Right ventricle myocardium inferior (tissue), 1 donor: Measurements from ENCODE around the gene OR2W3. TPM values are rescaled to one million over a fixed set of nuclear protein-coding genes. Genes with fewer than 3 reads are reported as not detected.
"Not testable (repeated sequence)": the region's sequence is repeated elsewhere in the genome, so short reads cannot be mapped to it uniquely, and the experiment has no call there.

ENCODE experiments used
- ATAC-seq: fragments of 200-7000 bp; cut with Tn5 transposase; one replicate; pipeline ENCODE4 v1.9.1; 2020; ENCODE audit warnings: mild to moderate bottlenecking, moderate library complexity
- DNase-seq: peaks from one replicate; pipeline ENCODE4 v3.0.0; 2021; ENCODE audit errors: missing footprints
- intact Hi-C: fragments of 100-400 bp; cut with DNase I; formaldehyde crosslinking; loops from one replicate; pipeline ENCODE4 v1.11.0; 2022
- total RNA-seq: library from RNA; stranded (reverse); fragmentation: NEBNext Ultra II Directional; extraction: Animal tissue kit (Norgen Biotek cat#: 25700); gene quantifications from one replicate; pipeline ENCODE4 v1.2.1, GENCODE V29; 2021
- donor health status: DM: no; HTN: yes; CAD: no; lungs with severe emphysema.

OR2W3 gene
- total RNA-seq, 1 donor from 2014 or later, result not detected

GRCh38 chr1:247908766-247909165 lies 13.4 kb downstream of the OR2W3 start:
- no peak for ATAC-seq
- intact Hi-C loops, result no loop called here

GRCh38 chr1:247913786-247914185 lies 18.4 kb downstream of the OR2W3 start:
- intact Hi-C loops, result no loop called here
- DNase-seq (no peak), ATAC-seq (no peak)

More at GRCh38 chr1:247908766-247909165, 13.4 kb downstream of the OR2W3 start:
- no peak for DNase-seq

- DNase-seq (no peak), ATAC-seq (no peak)
- intact Hi-C loops, result no loop called here
These were observed 19.7 kb downstream of the OR2W3 start for GRCh38 chr1:247914941-247915662.

DNA sequence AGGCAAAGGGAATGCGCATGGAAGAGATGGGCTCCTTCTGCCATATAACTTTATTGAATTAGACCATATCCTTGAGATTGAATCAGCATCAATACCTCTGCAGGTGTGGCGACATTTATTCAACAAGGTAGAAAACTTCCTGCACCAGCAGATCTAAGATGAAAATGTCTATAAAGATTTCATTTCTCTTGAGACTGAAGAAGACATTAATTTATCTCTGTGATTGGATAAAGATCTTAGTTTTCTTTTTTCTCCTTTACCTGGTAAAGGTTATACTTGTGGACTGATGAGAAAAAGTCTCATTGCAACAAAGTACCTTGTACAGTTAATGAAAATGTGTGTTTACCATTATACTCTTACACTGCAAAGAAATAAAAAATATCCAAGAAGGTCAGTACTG lies 24.6 kb downstream of the OR2W3 start, which contains the start of gene OR2T8:
Gene OR2T8 (plus strand): TSS at position 301 of the 400 bp plus-strand sequence. CDS start 766 bp downstream, outside the sequence.
- DNase-seq (no peak), ATAC-seq (no peak)
- intact Hi-C loops, result no loop called here

DNA sequence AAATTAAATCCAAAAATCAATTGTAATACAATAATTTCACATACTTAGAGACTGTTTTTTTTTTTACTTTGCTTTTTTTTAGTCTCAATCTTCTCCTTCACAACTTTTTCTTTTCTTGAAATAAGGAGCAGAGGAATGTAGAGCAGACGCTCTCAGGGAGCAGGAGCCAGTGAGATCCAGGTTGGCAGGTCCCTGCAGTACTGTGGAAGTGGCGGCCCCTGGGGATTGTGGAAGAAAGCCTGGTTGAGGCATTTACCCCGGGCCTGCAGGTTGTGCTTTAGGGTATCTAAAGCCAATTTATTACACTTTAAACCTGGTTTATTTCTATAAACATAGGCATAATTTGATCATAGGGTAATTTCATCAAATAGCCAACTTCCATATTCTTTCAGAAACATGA lies 28.6 kb downstream of the OR2W3 start:
- no peak for DNase-seq
- ATAC-seq, result no peak
- intact Hi-C loops, result no loop called here

- intact Hi-C loops, result no loop called here
- no peak for ATAC-seq
- DNase-seq, result no peak
These were observed 29.5 kb downstream of the OR2W3 start, which contains the start of gene OR2AJ1 for GRCh38 chr1:247924868-247925267. Gene OR2AJ1, plus strand, starts transcription at chr1:247924889. Its CDS starts 8,880 bp downstream, at chr1:247933769.

- intact Hi-C loops, result no loop called here
- ATAC-seq (no peak), DNase-seq (no peak)
These were observed 38.6 kb downstream of the OR2W3 start for GRCh38 chr1:247933989-247934388.

DNA sequence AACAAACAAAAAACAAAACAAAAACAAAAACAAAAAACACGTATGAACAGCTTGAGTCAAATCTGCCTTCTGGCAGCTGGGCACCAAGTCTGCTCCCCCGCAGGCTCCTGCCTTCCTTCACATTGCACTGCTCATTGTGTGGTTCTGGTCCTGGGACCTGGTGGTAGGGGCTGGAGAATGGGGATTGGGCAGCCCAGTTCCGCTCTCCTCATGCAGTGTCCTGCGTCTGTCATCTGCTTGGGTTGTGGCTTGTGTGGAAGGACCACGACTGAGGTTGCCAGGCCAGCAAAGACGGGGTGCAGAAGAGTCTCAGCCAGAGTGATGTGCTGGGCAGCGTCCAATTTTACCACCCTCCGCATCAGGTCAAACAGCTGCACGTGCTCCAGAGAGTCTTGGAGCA lies 40.4 kb downstream of the OR2W3 start:
- intact Hi-C loops, result no loop called here
- no peak for ATAC-seq
- DNase-seq, result no peak

DNA sequence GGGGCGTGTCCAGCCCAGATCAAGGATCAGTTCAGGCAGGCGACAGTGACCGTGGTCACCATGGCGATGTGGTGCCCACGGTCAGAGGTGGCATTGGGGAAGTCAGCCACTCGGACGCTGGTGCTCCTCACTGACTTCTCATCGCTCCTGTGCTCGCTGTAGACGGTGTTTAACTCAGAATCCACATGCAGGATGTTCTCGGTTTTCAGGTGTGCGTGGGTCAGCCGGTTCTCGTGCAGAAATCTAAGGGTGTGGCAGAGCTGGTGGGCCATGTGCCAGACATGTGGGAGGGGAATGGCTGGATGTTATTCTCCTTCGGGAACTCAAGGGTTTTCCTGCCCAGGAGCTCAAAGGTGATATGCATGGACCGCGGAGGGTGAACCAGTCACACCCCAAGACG lies 41.0 kb downstream of the OR2W3 start:
- no peak for DNase-seq
- no peak for ATAC-seq
- intact Hi-C loops, result no loop called here

DNA sequence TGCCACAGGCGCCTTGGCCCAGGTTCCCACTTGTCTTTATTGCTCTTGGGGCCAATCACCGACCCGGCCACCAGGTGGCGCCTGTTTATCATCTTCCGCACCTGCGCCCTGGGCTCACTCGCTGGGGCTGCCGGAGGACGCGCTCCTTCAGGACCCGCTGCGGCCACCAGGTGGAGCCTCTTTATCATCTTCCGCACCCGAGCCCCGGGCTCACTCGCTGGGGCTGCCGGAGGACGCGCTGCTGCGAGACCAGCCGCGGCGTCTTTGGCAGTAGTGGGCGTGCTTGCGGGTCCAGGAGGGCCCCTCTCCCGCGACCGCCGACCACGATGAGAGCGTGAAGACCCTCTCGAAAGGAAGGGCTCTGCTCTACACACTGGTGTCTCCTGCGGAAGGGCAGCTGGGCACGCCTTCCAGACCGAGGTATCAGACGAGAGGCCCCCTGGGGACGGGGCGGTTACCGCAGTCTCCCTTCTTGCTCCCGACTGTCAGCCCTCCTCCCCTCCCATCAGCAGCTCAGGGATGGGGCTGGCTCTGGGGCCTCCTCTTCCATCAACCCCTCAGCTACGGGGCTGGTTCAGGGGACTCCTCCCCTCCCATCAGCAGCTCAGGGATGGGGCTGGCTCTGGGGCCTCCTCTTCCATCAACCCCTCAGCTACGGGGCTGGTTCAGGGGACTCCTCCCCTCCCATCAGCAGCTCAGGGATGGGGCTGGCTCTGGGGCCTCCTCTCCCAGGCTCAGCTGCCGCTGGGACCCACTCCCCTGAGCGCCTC lies 41.8 kb downstream of the OR2W3 start:
- peak; percentile 86 for DNase-seq
- peak; percentile 50 for ATAC-seq
- intact Hi-C loops, result not testable (repeated sequence)

- intact Hi-C loops, result no loop called here
- ATAC-seq (no peak), DNase-seq (no peak)
These were observed 47.2 kb downstream of the OR2W3 start for GRCh38 chr1:247942624-247943023.

Other genes starting within 250 kb of the OR2W3 start
- not detected for gene OR13G1, start 215.8 kb upstream of the OR2W3 start, total RNA-seq
- not detected for gene OR6F1, start 178.9 kb upstream of the OR2W3 start, total RNA-seq
- not detected for gene OR14K1, start 157.0 kb upstream of the OR2W3 start, total RNA-seq
- not detected for gene OR14A2, start 147.4 kb upstream of the OR2W3 start, total RNA-seq
- gene OR1C1, start 135.0 kb upstream of the OR2W3 start, total RNA-seq, result not detected
- gene OR14A16, start 71.5 kb upstream of the OR2W3 start, total RNA-seq, result not detected
- gene OR11L1, start 53.7 kb upstream of the OR2W3 start, total RNA-seq, result not detected
- gene TRIM58, start 38.4 kb upstream of the OR2W3 start, total RNA-seq, result 0.27 TPM
- not detected for gene OR2T8, start 24.7 kb downstream of the OR2W3 start, total RNA-seq
- gene OR2AJ1, start 29.3 kb downstream of the OR2W3 start, total RNA-seq, result not detected
- not detected for gene OR2L8, start 53.3 kb downstream of the OR2W3 start, total RNA-seq
- not detected for gene OR2AK2, start 69.6 kb downstream of the OR2W3 start, total RNA-seq
- not detected for gene OR2L5, start 118.1 kb downstream of the OR2W3 start, total RNA-seq
- gene OR2L2, start 134.5 kb downstream of the OR2W3 start, total RNA-seq, result not detected
- gene OR2L3, start 151.2 kb downstream of the OR2W3 start, total RNA-seq, result not detected
- gene OR2L13, start 199.6 kb downstream of the OR2W3 start, total RNA-seq, result not detected
- not detected for gene OR2M5, start 249.6 kb downstream of the OR2W3 start, total RNA-seq